GM12891 (cell line): ENCODE data around the gene LEUTX. TPM values are rescaled to one million over a fixed set of nuclear protein-coding genes. Genes with fewer than 3 reads are reported as not detected.

Source experiments
- DNase-seq: peaks from one replicate; pipeline ENCODE4 v3.0.0; 2011; ENCODE audit warnings: low spot score; ENCODE audit not compliant: insufficient read length
- FAIRE-seq: peaks from 2 replicates; lab custom pipeline; 2011; peaks lifted over from hg19 to GRCh38; lab: Jason Lieb, UNC
- PAX5 ChIP-seq: IDR thresholded peaks from 2 replicates; pipeline ENCODE4 v1.6.1; 2011; ENCODE audit warnings: low read length, moderate library complexity, mild to moderate bottlenecking; ENCODE audit not compliant: insufficient read depth, severe bottlenecking
- POLR2A ChIP-seq: IDR thresholded peaks from 2 replicates; pipeline ENCODE4 v1.6.1; 2011; ENCODE audit warnings: low read depth, low read length, control low read depth
- POLR2AphosphoS5 ChIP-seq: IDR thresholded peaks from 2 replicates; pipeline ENCODE4 v1.6.1; 2011; ENCODE audit warnings: low read depth, low read length, control low read depth
- POU2F2 ChIP-seq: IDR thresholded peaks from 2 replicates; pipeline ENCODE4 v1.6.1; 2011; ENCODE audit warnings: low read depth, mild to moderate bottlenecking, control low read depth, low read length, moderate library complexity
- SPI1 ChIP-seq: IDR thresholded peaks from 2 replicates; pipeline ENCODE4 v1.6.1; 2011; ENCODE audit warnings: low read depth, low read length, control low read depth
- TAF1 ChIP-seq: IDR thresholded peaks from 2 replicates; pipeline ENCODE4 v1.6.1; 2011; ENCODE audit warnings: low read depth, low read length, control low read depth
- polyA plus RNA-seq: library from polyadenylated mRNA; unstranded; fragments of >200 nt; gene quantifications from one replicate; pipeline ENCODE4 v1.2.1, GENCODE V29; 2012; ENCODE audit warnings: low read depth, missing spikeins, inconsistent platforms; ENCODE audit not compliant: missing spikeins

LEUTX gene
- polyA plus RNA-seq, result not detected

GRCh38 chr19:39778763-39779162 is at the start of gene LEUTX:
TSS of gene LEUTX (plus strand) at chr19:39778854. CDS start at chr19:39778921, 67 bp downstream.
- DNase-seq (peak; percentile 13), FAIRE-seq (peak; percentile 66)
- TF ChIP-seq SPI1, result no peak
- no peak for TF ChIP-seq PAX5
- no peak for TF ChIP-seq POLR2A
- no peak for TF ChIP-seq POU2F2
- no peak for TF ChIP-seq TAF1
- TF ChIP-seq POLR2AphosphoS5, result no peak

- no peak for TF ChIP-seq POLR2AphosphoS5
- TF ChIP-seq SPI1, result no peak
- TF ChIP-seq PAX5, result no peak
- TF ChIP-seq POU2F2, result no peak
- no peak for TF ChIP-seq POLR2A
- no peak for TF ChIP-seq TAF1
- FAIRE-seq (no peak), DNase-seq (no peak)
Measured at GRCh38 chr19:39729594-39729993, 49.1 kb upstream of the LEUTX start.

GRCh38 chr19:39731685-39732084 is 47.0 kb upstream of the LEUTX start:
- no peak for FAIRE-seq
- no peak for DNase-seq
- TF ChIP-seq SPI1 (no peak), POLR2A (no peak), POU2F2 (no peak), TAF1 (no peak), POLR2AphosphoS5 (no peak), PAX5 (no peak)

- FAIRE-seq (no peak), DNase-seq (no peak)
- TF ChIP-seq PAX5 (no peak), TAF1 (no peak), POLR2A (no peak), POU2F2 (no peak)
Measured at GRCh38 chr19:39733841-39734240, 44.8 kb upstream of the LEUTX start.

- FAIRE-seq (no peak), DNase-seq (no peak)
- TF ChIP-seq TAF1, result no peak
- TF ChIP-seq POU2F2, result no peak
Measured at GRCh38 chr19:39735688-39736087, 43.0 kb upstream of the LEUTX start.

- DNase-seq (no peak), FAIRE-seq (no peak)
- TF ChIP-seq POU2F2 (no peak), POLR2A (no peak), TAF1 (no peak), SPI1 (no peak), POLR2AphosphoS5 (no peak), PAX5 (no peak)
Measured at GRCh38 chr19:39736088-39736487, 42.6 kb upstream of the LEUTX start.

GRCh38 chr19:39737351-39737750 is 41.3 kb upstream of the LEUTX start:
- DNase-seq (no peak), FAIRE-seq (peak; percentile 83)
- TF ChIP-seq SPI1, result no peak
- no peak for TF ChIP-seq POLR2A
- no peak for TF ChIP-seq POU2F2
- no peak for TF ChIP-seq TAF1
- no peak for TF ChIP-seq POLR2AphosphoS5
- no peak for TF ChIP-seq PAX5

GRCh38 chr19:39737891-39738290 is 40.8 kb upstream of the LEUTX start, which contains the start of gene CLC:
TSS of gene CLC (minus strand) at chr19:39738029. CDS start at chr19:39737952, 77 bp downstream.
- FAIRE-seq (peak; percentile 20), DNase-seq (no peak)
- TF ChIP-seq POLR2A, result no peak
- no peak for TF ChIP-seq POU2F2
- no peak for TF ChIP-seq SPI1
- TF ChIP-seq PAX5, result no peak
- TF ChIP-seq POLR2AphosphoS5, result no peak
- TF ChIP-seq TAF1, result no peak

GRCh38 chr19:39738814-39739213 is 39.8 kb upstream of the LEUTX start:
- TF ChIP-seq POLR2AphosphoS5 (no peak), POU2F2 (no peak), SPI1 (peak; percentile 85), TAF1 (no peak), POLR2A (no peak), PAX5 (no peak)
- DNase-seq, result no peak
- no peak for FAIRE-seq

GRCh38 chr19:39740395-39740794 is 38.3 kb upstream of the LEUTX start:
- DNase-seq (no peak), FAIRE-seq (peak; percentile 55)
- no peak for TF ChIP-seq POU2F2
- no peak for TF ChIP-seq TAF1
- no peak for TF ChIP-seq POLR2A
- no peak for TF ChIP-seq PAX5
- TF ChIP-seq SPI1, result no peak
- no peak for TF ChIP-seq POLR2AphosphoS5

GRCh38 chr19:39745643-39746042 is 33.0 kb upstream of the LEUTX start:
- DNase-seq, result no peak
- no peak for FAIRE-seq
- TF ChIP-seq POLR2A, result no peak
- TF ChIP-seq SPI1, result peak; percentile 48
- TF ChIP-seq PAX5, result no peak
